ENCODE data around the gene GRIK3.
A peak's percentile ranks its signal among the peaks of the same experiment; 100 is the strongest.

Gene GRIK3

DNA sequence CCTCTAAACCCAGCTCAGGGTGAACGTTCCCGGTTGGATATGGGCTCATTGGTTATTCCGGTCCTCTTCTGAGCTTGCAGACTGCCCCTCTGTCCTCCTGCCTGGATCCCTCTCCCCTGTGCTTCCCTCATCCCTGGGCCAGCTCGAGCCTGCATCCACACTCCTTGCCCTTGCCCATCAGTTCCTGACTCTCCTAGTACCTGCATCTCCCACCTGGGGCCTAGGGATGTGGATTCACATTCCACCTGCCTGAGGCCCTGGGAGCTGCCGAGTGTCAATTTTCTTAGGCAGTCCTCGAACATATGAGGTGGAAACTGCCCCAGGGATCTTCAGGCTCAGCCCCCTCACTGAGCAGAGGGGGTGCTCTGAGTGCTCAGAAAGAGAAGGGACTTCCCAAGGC is 252.2 kb downstream of the GRIK3 start:
- Histone ChIP-seq H3K4me2 (ENCODE audit: low read length) (no peak overlapping the region), H3K79me1 (ENCODE audit: low read length) (no peaks in the 10 kb centered on the region), H3K23ac (ENCODE audit: low read length) (no peak overlapping the region), H3K9me3 (ENCODE audit: insufficient read depth, low read depth, low read length) (no peaks in the 10 kb centered on the region), H3K4me1 (ENCODE audit: control insufficient read depth in 1 of 2, insufficient read depth in 2 of 2, low read length in 2 of 2) (no peaks in the 10 kb centered on the region), H2BK5ac (ENCODE audit: low read depth, low read length, poor library complexity) (no peak overlapping the region), H4K8ac (ENCODE audit: low read depth, low read length) (no peak overlapping the region), H4K91ac (ENCODE audit: low read depth, low read length) (no peak overlapping the region), H3K4me3 (ENCODE audit: low read depth, low read length) (no peak overlapping the region), H2AFZ (ENCODE audit: insufficient read depth, low read length, poor library complexity) (no peak overlapping the region), H3K27ac (ENCODE audit: low read depth, low read length) (no peak overlapping the region), H3K18ac (ENCODE audit: low read length) (no peak overlapping the region), H3K4ac (ENCODE audit: low read depth, low read length) (no peak overlapping the region), H3K36me3 (ENCODE audit: control insufficient read depth in 1 of 2, insufficient read depth in 2 of 2, low read length in 2 of 2) (no peaks in the 10 kb centered on the region), H4K12ac (ENCODE audit: low read depth, low read length) (no peak overlapping the region), H2BK12ac (ENCODE audit: low read length) (no peak overlapping the region), H3K27me3 (ENCODE audit: insufficient read depth, low read length) (no peaks in the 10 kb centered on the region), H2AK5ac (ENCODE audit: low read length) (no peak overlapping the region), H2BK120ac (ENCODE audit: insufficient read depth, low read length, poor library complexity) (no peak overlapping the region), H3K14ac (ENCODE audit: low read length) (no peak overlapping the region), H3K9ac (ENCODE audit: low read length) (no peak overlapping the region), H3K79me2 (ENCODE audit: control insufficient read depth, insufficient read depth, low read length, poor library complexity) (no peaks in the 10 kb centered on the region)
- no CpG with 5 or more reads among the region's 6 CpGs for WGBS (ENCODE audit: extremely low coverage, insufficient coverage, insufficient read length)
- no peak for DNase-seq

GRCh38 chr1:36781098-36781497 is 253.2 kb downstream of the GRIK3 start:
- WGBS (ENCODE audit: extremely low coverage, insufficient coverage, insufficient read length), result no CpG with 5 or more reads among the region's 11 CpGs

GRCh38 chr1:36778740-36779139 is 255.6 kb downstream of the GRIK3 start:
- no peaks in the 10 kb centered on the region for H3K79me1 ChIP-seq (ENCODE audit: low read length)

More at GRCh38 chr1:36781098-36781497, 253.2 kb downstream of the GRIK3 start:
- H4K12ac ChIP-seq (ENCODE audit: low read depth, low read length), result no peak overlapping the region
- no peak overlapping the region for H3K4me2 ChIP-seq (ENCODE audit: low read length)
- H4K91ac ChIP-seq (ENCODE audit: low read depth, low read length), result no peak overlapping the region
- H2AK5ac ChIP-seq (ENCODE audit: low read length), result no peak overlapping the region
- no peak overlapping the region for H3K27ac ChIP-seq (ENCODE audit: low read depth, low read length)
- no peaks in the 10 kb centered on the region for H3K4me1 ChIP-seq (ENCODE audit: control insufficient read depth in 1 of 2, insufficient read depth in 2 of 2, low read length in 2 of 2)
- no peak overlapping the region for H3K18ac ChIP-seq (ENCODE audit: low read length)
- no peak overlapping the region for H2BK120ac ChIP-seq (ENCODE audit: insufficient read depth, low read length, poor library complexity)
- H2BK12ac ChIP-seq (ENCODE audit: low read length), result no peak overlapping the region
- no peak overlapping the region for H3K9ac ChIP-seq (ENCODE audit: low read length)
- no peak overlapping the region for H2AFZ ChIP-seq (ENCODE audit: insufficient read depth, low read length, poor library complexity)
- no peaks in the 10 kb centered on the region for H3K79me2 ChIP-seq (ENCODE audit: control insufficient read depth, insufficient read depth, low read length, poor library complexity)
- no peaks in the 10 kb centered on the region for H3K36me3 ChIP-seq (ENCODE audit: control insufficient read depth in 1 of 2, insufficient read depth in 2 of 2, low read length in 2 of 2)
- no peak overlapping the region for H3K14ac ChIP-seq (ENCODE audit: low read length)
- H3K4me3 ChIP-seq (ENCODE audit: low read depth, low read length), result no peak overlapping the region
- no peak for DNase-seq
- H2BK5ac ChIP-seq (ENCODE audit: low read depth, low read length, poor library complexity), result no peak overlapping the region
- H4K8ac ChIP-seq (ENCODE audit: low read depth, low read length), result no peak overlapping the region
- no peak overlapping the region for H3K4ac ChIP-seq (ENCODE audit: low read depth, low read length)
- H3K9me3 ChIP-seq (ENCODE audit: insufficient read depth, low read depth, low read length), result no peaks in the 10 kb centered on the region
- H3K27me3 ChIP-seq (ENCODE audit: insufficient read depth, low read length), result no peaks in the 10 kb centered on the region
- no peaks in the 10 kb centered on the region for H3K79me1 ChIP-seq (ENCODE audit: low read length)
- H3K23ac ChIP-seq (ENCODE audit: low read length), result no peak overlapping the region

GRCh38 chr1:36776948-36777831 is 257.1 kb downstream of the GRIK3 start:
- no peak for DNase-seq
- Histone ChIP-seq H4K8ac (ENCODE audit: low read depth, low read length) (no peak overlapping the region), H3K23ac (ENCODE audit: low read length) (no peak overlapping the region), H3K4me2 (ENCODE audit: low read length) (no peak overlapping the region), H4K91ac (ENCODE audit: low read depth, low read length) (no peak overlapping the region), H3K4me1 (ENCODE audit: control insufficient read depth in 1 of 2, insufficient read depth in 2 of 2, low read length in 2 of 2) (no peaks in the 10 kb centered on the region), H3K79me1 (ENCODE audit: low read length) (no peaks in the 10 kb centered on the region), H3K27me3 (ENCODE audit: insufficient read depth, low read length) (no peaks in the 10 kb centered on the region), H3K14ac (ENCODE audit: low read length) (no peak overlapping the region), H2BK5ac (ENCODE audit: low read depth, low read length, poor library complexity) (no peak overlapping the region), H3K9ac (ENCODE audit: low read length) (no peak overlapping the region), H3K4me3 (ENCODE audit: low read depth, low read length) (peak overlapping the region; percentile 10), H2BK120ac (ENCODE audit: insufficient read depth, low read length, poor library complexity) (no peak overlapping the region), H2AFZ (ENCODE audit: insufficient read depth, low read length, poor library complexity) (no peak overlapping the region), H3K79me2 (ENCODE audit: control insufficient read depth, insufficient read depth, low read length, poor library complexity) (no peaks in the 10 kb centered on the region), H4K12ac (ENCODE audit: low read depth, low read length) (no peak overlapping the region), H3K4ac (ENCODE audit: low read depth, low read length) (no peak overlapping the region), H3K9me3 (ENCODE audit: insufficient read depth, low read depth, low read length) (no peaks in the 10 kb centered on the region), H2BK12ac (ENCODE audit: low read length) (no peak overlapping the region), H3K18ac (ENCODE audit: low read length) (no peak overlapping the region), H2AK5ac (ENCODE audit: low read length) (no peak overlapping the region), H3K27ac (ENCODE audit: low read depth, low read length) (no peak overlapping the region), H3K36me3 (ENCODE audit: control insufficient read depth in 1 of 2, insufficient read depth in 2 of 2, low read length in 2 of 2) (no peaks in the 10 kb centered on the region)
- WGBS (ENCODE audit: extremely low coverage, insufficient coverage, insufficient read length), result no CpG with 5 or more reads among the region's 10 CpGs

More at GRCh38 chr1:36778740-36779139, 255.6 kb downstream of the GRIK3 start:
- no peak overlapping the region for H3K23ac ChIP-seq (ENCODE audit: low read length)
- no peaks in the 10 kb centered on the region for H3K9me3 ChIP-seq (ENCODE audit: insufficient read depth, low read depth, low read length)
- H3K27me3 ChIP-seq (ENCODE audit: insufficient read depth, low read length), result no peaks in the 10 kb centered on the region
- no peak overlapping the region for H3K4ac ChIP-seq (ENCODE audit: low read depth, low read length)
- no peak overlapping the region for H3K27ac ChIP-seq (ENCODE audit: low read depth, low read length)
- no peak overlapping the region for H2BK5ac ChIP-seq (ENCODE audit: low read depth, low read length, poor library complexity)
- H4K91ac ChIP-seq (ENCODE audit: low read depth, low read length), result no peak overlapping the region
- H2BK120ac ChIP-seq (ENCODE audit: insufficient read depth, low read length, poor library complexity), result no peak overlapping the region
- no peak overlapping the region for H3K4me3 ChIP-seq (ENCODE audit: low read depth, low read length)
- H2AFZ ChIP-seq (ENCODE audit: insufficient read depth, low read length, poor library complexity), result no peak overlapping the region
- no peak overlapping the region for H2BK12ac ChIP-seq (ENCODE audit: low read length)
- H3K9ac ChIP-seq (ENCODE audit: low read length), result no peak overlapping the region
- no CpG with 5 or more reads among the region's 5 CpGs for WGBS (ENCODE audit: extremely low coverage, insufficient coverage, insufficient read length)
- no peaks in the 10 kb centered on the region for H3K4me1 ChIP-seq (ENCODE audit: control insufficient read depth in 1 of 2, insufficient read depth in 2 of 2, low read length in 2 of 2)
- H3K4me2 ChIP-seq (ENCODE audit: low read length), result no peak overlapping the region
- no peak overlapping the region for H3K14ac ChIP-seq (ENCODE audit: low read length)
- no peaks in the 10 kb centered on the region for H3K79me2 ChIP-seq (ENCODE audit: control insufficient read depth, insufficient read depth, low read length, poor library complexity)
- H4K8ac ChIP-seq (ENCODE audit: low read depth, low read length), result no peak overlapping the region
- no peak overlapping the region for H4K12ac ChIP-seq (ENCODE audit: low read depth, low read length)
- no peak for DNase-seq
- H3K36me3 ChIP-seq (ENCODE audit: control insufficient read depth in 1 of 2, insufficient read depth in 2 of 2, low read length in 2 of 2), result no peaks in the 10 kb centered on the region
- H3K18ac ChIP-seq (ENCODE audit: low read length), result no peak overlapping the region
- H2AK5ac ChIP-seq (ENCODE audit: low read length), result no peak overlapping the region
